OCI-LY7 (cell line): ENCODE results near the gene TMEM250. TPM values are rescaled to one million over a fixed set of nuclear protein-coding genes. Genes with fewer than 3 reads are reported as not detected.

Experiments
- BruUV-seq: library from RNA; stranded (reverse); fragments of 400-500 nt; replicated peaks from 2 replicates; lab custom pipeline; 2021; lab: Mats Ljungman, UMichigan
- CTCF ChIA-PET: fragments of 300-600 bp; sonication (Branson Sonifier 250); formaldehyde crosslinking; loops from one replicate; lab custom pipeline; 2022; ENCODE audit warnings: antibody characterized with exemption; ENCODE audit not compliant: unreplicated experiment; lab: Charles Lee
- POLR2A ChIA-PET: fragments of 300-600 bp; sonication (Branson Sonifier 250); formaldehyde crosslinking; loops from one replicate; lab custom pipeline; 2022; ENCODE audit warnings: antibody characterized with exemption; lab: Charles Lee
- DNase-seq: peaks from one replicate; pipeline ENCODE4 v3.0.0-alpha.2; 2015; ENCODE audit warnings: low spot score
- H2AFZ ChIP-seq: fragments of 200-600 bp; sonication (generic), shearing (Covaris generic); 2 replicates; pipeline ENCODE4 v1.6.1; 2014; ENCODE audit warnings: mild to moderate bottlenecking, antibody characterized with exemption, low read length, moderate library complexity
- H3K27ac ChIP-seq: fragments of 200-600 bp; sonication (generic); 2 replicates; pipeline ENCODE4 v1.5.1; 2014; ENCODE audit warnings: mixed run types, low read depth, mild to moderate bottlenecking, moderate library complexity, low read length, inconsistent platforms; ENCODE audit not compliant: poor library complexity, severe bottlenecking
- H3K36me3 ChIP-seq: fragments of 200-600 bp; sonication (generic); 2 replicates; pipeline ENCODE4 v1.6.1; 2014; ENCODE audit warnings: mild to moderate bottlenecking, antibody characterized with exemption, low read length, moderate library complexity, mixed read lengths; ENCODE audit not compliant: insufficient read depth
- H3K4me1 ChIP-seq: fragments of 200-600 bp; sonication (generic); 2 replicates; pipeline ENCODE4 v1.5.1; 2014; ENCODE audit warnings: mild to moderate bottlenecking, low read length; ENCODE audit not compliant: insufficient read depth, poor library complexity, severe bottlenecking
- H3K4me2 ChIP-seq: fragments of 200-600 bp; sonication (generic); 2 replicates; pipeline ENCODE4 v1.6.1; 2014; ENCODE audit warnings: mild to moderate bottlenecking, low read length
- H3K4me3 ChIP-seq: fragments of 200-600 bp; sonication (generic); 2 replicates; pipeline ENCODE4 v1.5.1; 2014; ENCODE audit warnings: mild to moderate bottlenecking, low read depth, low read length; ENCODE audit not compliant: poor library complexity, severe bottlenecking
- H3K79me2 ChIP-seq: fragments of 200-600 bp; sonication (generic); 2 replicates; pipeline ENCODE4 v1.6.1; 2016; ENCODE audit warnings: low read depth, mild to moderate bottlenecking, low read length, moderate library complexity, mixed read lengths; ENCODE audit not compliant: insufficient read depth
- H3K9me2 ChIP-seq: fragments of 200-600 bp; sonication (generic); 2 replicates; pipeline ENCODE4 v1.6.1; 2016; ENCODE audit warnings: mild to moderate bottlenecking, low read length, mixed read lengths; ENCODE audit not compliant: insufficient read depth
- H3K9me3 ChIP-seq: fragments of 200-600 bp; sonication (generic); 2 replicates; pipeline ENCODE4 v1.6.1; 2014; ENCODE audit warnings: mild to moderate bottlenecking, mixed run types, low read length, mixed read lengths
- H4K20me1 ChIP-seq: fragments of 200-600 bp; sonication (generic); 2 replicates; pipeline ENCODE4 v1.6.1; 2014; ENCODE audit warnings: mild to moderate bottlenecking, antibody characterized with exemption, low read length, moderate library complexity, mixed read lengths; ENCODE audit not compliant: insufficient read depth
- CTCF ChIP-seq: fragments of 200-600 bp; sonication (generic); conservative IDR thresholded peaks from 2 replicates; pipeline ENCODE4 v1.5.1; 2014; ENCODE audit warnings: mild to moderate bottlenecking, antibody characterized with exemption, low read length, moderate library complexity, mixed read lengths
- EZH2phosphoT487 ChIP-seq: fragments of 200-600 bp; sonication (generic); IDR thresholded peaks from 2 replicates; pipeline ENCODE4 v1.6.1; 2018; ENCODE audit warnings: low read depth, borderline replicate concordance, mild to moderate bottlenecking, mixed run types, antibody characterized with exemption, low read length, moderate library complexity, mixed read lengths
- intact Hi-C: fragments of 100-400 bp; cut with micrococcal nuclease; formaldehyde crosslinking; loops from one replicate; pipeline ENCODE4 v1.10.0; 2022; ENCODE audit not compliant: unreplicated experiment
- total RNA-seq, 2 experiments: library from RNA; depleted of rRNA in 1 of 2; stranded (reverse); fragments of >200 nt in 1 of 2; shearing (Covaris generic) in 1 of 2; gene quantifications; 2 replicates each; pipeline ENCODE4 v1.2.3, GENCODE V29; 2014 to 2022

Gene TMEM250
- total RNA-seq, 2 experiments from 2014 or later, result 51.0 to 53.8 TPM

GRCh38 chr9:136093346-136093986 is 25.2 kb downstream of the TMEM250 start:
- ChIA-PET CTCF (no interaction called here), POLR2A (no interaction called here)
- H2AFZ ChIP-seq, result no peak overlapping the region
- H3K9me3 ChIP-seq, result no peaks in the 10 kb centered on the region
- TF ChIP-seq EZH2phosphoT487 (no peak), CTCF (no peak)
- H3K4me1 ChIP-seq, result peaks cover 12% of the 10 kb centered on the region
- intact Hi-C loops, result no loop called here
- H3K79me2 ChIP-seq, result no peaks in the 10 kb centered on the region
- no peaks in the 10 kb centered on the region for H4K20me1 ChIP-seq
- H3K4me3 ChIP-seq, result no peak overlapping the region
- H3K4me2 ChIP-seq, result no peak overlapping the region
- BruUV-seq, result no TSS peak
- no peaks in the 10 kb centered on the region for H3K36me3 ChIP-seq
- no peak for DNase-seq
- no peak overlapping the region for H3K27ac ChIP-seq
- H3K9me2 ChIP-seq, result no peaks in the 10 kb centered on the region

- no peak overlapping the region for H2AFZ ChIP-seq
- intact Hi-C loops, result no loop called here
- POLR2A ChIA-PET, result no interaction called here
- CTCF ChIA-PET, result no interaction called here
- H3K79me2 ChIP-seq, result no peaks in the 10 kb centered on the region
- H3K4me1 ChIP-seq, result peaks cover 14% of the 10 kb centered on the region
- no peak overlapping the region for H3K4me2 ChIP-seq
- H3K4me3 ChIP-seq, result no peak overlapping the region
- H3K36me3 ChIP-seq, result no peaks in the 10 kb centered on the region
- DNase-seq, result no peak
- TF ChIP-seq EZH2phosphoT487, result no peak
- no peak for TF ChIP-seq CTCF
- H3K9me2 ChIP-seq, result no peaks in the 10 kb centered on the region
- H3K9me3 ChIP-seq, result no peaks in the 10 kb centered on the region
- no TSS peak for BruUV-seq
- no peaks in the 10 kb centered on the region for H4K20me1 ChIP-seq
- H3K27ac ChIP-seq, result no peak overlapping the region
Measured at GRCh38 chr9:136092741-136093140, 25.9 kb downstream of the TMEM250 start.

GRCh38 chr9:136092353-136092650 is 26.4 kb downstream of the TMEM250 start:
- H3K36me3 ChIP-seq, result no peaks in the 10 kb centered on the region
- intact Hi-C loops, result no loop called here
- H3K4me3 ChIP-seq, result no peak overlapping the region
- no peak overlapping the region for H2AFZ ChIP-seq
- peaks cover 14% of the 10 kb centered on the region for H3K4me1 ChIP-seq
- TF ChIP-seq CTCF (no peak), EZH2phosphoT487 (no peak)
- H3K4me2 ChIP-seq, result no peak overlapping the region
- no peak overlapping the region for H3K27ac ChIP-seq
- no peaks in the 10 kb centered on the region for H3K9me3 ChIP-seq
- POLR2A ChIA-PET, result no interaction called here
- BruUV-seq, result no TSS peak
- H4K20me1 ChIP-seq, result no peaks in the 10 kb centered on the region
- H3K79me2 ChIP-seq, result no peaks in the 10 kb centered on the region
- H3K9me2 ChIP-seq, result no peaks in the 10 kb centered on the region
- no peak for DNase-seq
- CTCF ChIA-PET, result no interaction called here
